ENCODE results near the gene ALS2. TPM values are rescaled to one million over a fixed set of nuclear protein-coding genes. Genes with fewer than 3 reads are reported as not detected.

The ALS2 gene
- total and polyA plus RNA-seq, 9 donors: 6.1 to 18.5 (median 15.0) TPM

DNA sequence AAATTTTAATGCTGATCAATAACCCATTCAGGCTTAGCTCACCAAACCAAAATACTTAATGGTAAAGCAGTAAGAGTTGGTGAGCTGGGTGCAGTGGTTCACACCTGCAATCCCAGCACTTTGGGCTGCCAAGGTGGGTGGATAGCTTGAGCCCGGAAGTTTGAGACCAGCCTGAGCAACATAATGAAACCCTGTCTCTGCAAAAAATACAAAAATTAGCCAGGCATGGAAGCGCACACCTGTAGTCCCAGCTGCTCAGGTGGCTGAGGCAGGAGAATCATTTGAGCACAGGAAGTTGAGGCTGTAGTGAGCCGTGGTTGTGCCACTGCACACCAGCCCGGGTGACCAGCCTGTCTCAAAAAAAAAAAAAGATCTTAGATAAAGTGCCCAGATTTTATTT lies 46.6 kb downstream of the ALS2 start:
- Histone ChIP-seq H3K27me3 (no peaks in the 10 kb centered on the region), H3K9me3 (no peaks in the 10 kb centered on the region), H3K36me3 (no peaks in the 10 kb centered on the region), H3K27ac (no peak overlapping the region), H3K4me1 (ENCODE audit: insufficient read depth) (no peaks in the 10 kb centered on the region), H3K4me3 (no peak overlapping the region)
- no peak for DNase-seq
- intact Hi-C loops (cut with DNase I): no loop called here
- TF ChIP-seq, protein P1, sequence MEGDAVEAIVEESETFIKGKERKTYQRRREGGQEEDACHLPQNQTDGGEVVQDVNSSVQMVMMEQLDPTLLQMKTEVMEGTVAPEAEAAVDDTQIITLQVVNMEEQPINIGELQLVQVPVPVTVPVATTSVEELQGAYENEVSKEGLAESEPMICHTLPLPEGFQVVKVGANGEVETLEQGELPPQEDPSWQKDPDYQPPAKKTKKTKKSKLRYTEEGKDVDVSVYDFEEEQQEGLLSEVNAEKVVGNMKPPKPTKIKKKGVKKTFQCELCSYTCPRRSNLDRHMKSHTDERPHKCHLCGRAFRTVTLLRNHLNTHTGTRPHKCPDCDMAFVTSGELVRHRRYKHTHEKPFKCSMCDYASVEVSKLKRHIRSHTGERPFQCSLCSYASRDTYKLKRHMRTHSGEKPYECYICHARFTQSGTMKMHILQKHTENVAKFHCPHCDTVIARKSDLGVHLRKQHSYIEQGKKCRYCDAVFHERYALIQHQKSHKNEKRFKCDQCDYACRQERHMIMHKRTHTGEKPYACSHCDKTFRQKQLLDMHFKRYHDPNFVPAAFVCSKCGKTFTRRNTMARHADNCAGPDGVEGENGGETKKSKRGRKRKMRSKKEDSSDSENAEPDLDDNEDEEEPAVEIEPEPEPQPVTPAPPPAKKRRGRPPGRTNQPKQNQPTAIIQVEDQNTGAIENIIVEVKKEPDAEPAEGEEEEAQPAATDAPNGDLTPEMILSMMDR (IDR thresholded peaks at IDR 0.05): no peak
- TF ChIP-seq POLR2A (IDR thresholded peaks at IDR 0.05) (no peak), EP300 (IDR thresholded peaks at IDR 0.05) (no peak)
- 91 to 95% (median 95%) methylated on average over 4 of the region's 4 CpGs for WGBS, 3 donors

DNA sequence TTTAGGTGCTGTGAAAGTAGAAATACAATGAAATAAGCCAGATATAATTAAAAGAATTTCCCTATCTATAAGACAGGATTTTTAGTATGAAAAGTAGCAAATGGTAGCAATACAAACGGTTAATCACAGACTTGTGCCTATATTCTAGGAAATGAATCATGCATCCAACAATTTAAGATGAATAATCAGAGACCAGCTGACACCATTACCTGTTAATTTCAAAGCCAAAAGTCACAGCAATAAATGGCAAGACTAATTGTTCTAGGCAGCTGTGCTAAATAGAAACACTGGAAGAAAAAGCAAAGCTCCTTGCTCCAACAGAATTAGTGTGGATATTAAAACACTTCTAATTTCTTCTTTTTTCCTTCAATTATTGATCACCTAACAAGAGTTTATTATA lies 47.2 kb downstream of the ALS2 start:
- Histone ChIP-seq H3K36me3 (no peaks in the 10 kb centered on the region), H3K27ac (no peak overlapping the region), H3K9me3 (no peaks in the 10 kb centered on the region), H3K4me3 (no peak overlapping the region), H3K27me3 (no peaks in the 10 kb centered on the region), H3K4me1 (ENCODE audit: insufficient read depth) (no peaks in the 10 kb centered on the region)
- no peak for DNase-seq
- no peak for TF ChIP-seq POLR2A (IDR thresholded peaks at IDR 0.05)
- TF ChIP-seq, protein P1 (IDR thresholded peaks at IDR 0.05): no peak
- TF ChIP-seq EP300 (IDR thresholded peaks at IDR 0.05): no peak
- WGBS, 3 donors: 90 to 94% (median 91%) methylated on average over 1 of the region's 1 CpG
- intact Hi-C loops (cut with DNase I): no loop called here

DNA sequence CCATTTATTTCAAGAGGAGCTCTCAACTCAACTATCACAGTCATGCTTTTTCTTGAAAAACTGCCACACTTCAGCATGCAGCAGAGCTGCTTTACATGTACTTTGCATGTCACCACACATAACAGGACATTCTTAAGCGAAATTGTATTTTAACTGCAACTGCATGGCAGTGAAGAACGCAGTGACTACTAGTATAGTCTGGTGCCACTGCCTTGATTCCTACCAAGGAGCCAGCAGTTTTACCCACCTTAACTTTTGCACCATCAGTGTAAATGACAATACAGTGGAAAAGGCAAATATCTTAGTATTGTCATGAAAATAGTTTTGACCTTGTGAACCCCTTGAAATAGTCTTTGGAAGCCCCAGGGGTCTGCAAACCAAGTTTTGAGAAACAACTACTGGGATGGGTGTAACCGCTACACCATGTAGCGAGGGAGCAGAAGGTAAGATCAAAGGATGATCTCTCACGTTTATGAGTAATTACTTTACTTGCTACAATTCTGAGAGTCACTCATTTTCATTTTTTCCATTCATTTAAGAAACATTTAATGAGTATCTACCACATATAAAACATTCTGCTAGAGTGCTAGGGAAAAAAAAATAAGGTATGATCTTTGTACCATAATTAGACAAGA lies 50.0 kb downstream of the ALS2 start:
- intact Hi-C loops (cut with DNase I): no loop called here
- Histone ChIP-seq H3K27me3 (no peaks in the 10 kb centered on the region), H3K27ac (no peak overlapping the region), H3K4me3 (no peak overlapping the region), H3K9me3 (no peaks in the 10 kb centered on the region), H3K36me3 (no peaks in the 10 kb centered on the region), H3K4me1 (ENCODE audit: insufficient read depth) (no peaks in the 10 kb centered on the region)
- no peak for TF ChIP-seq POLR2A (IDR thresholded peaks at IDR 0.05)
- TF ChIP-seq, protein P1 (IDR thresholded peaks at IDR 0.05): no peak
- TF ChIP-seq EP300 (IDR thresholded peaks at IDR 0.05): no peak
- 84 to 91% (median 88%) methylated on average over 5 of the region's 5 CpGs for WGBS, 3 donors
- no peak for DNase-seq

GRCh38 chr2:201715459-201715858 lies 65.3 kb downstream of the ALS2 start:
- no peak overlapping the region for H3K27ac ChIP-seq
- no peaks in the 10 kb centered on the region for H3K4me1 ChIP-seq (ENCODE audit: insufficient read depth)
- no peak for TF ChIP-seq POLR2A (IDR thresholded peaks at IDR 0.05)
- TF ChIP-seq, protein P1 (IDR thresholded peaks at IDR 0.05): no peak
- TF ChIP-seq EP300 (IDR thresholded peaks at IDR 0.05): no peak
- intact Hi-C loops (cut with DNase I): no loop called here
- no peaks in the 10 kb centered on the region for H3K27me3 ChIP-seq
- no peak overlapping the region for H3K4me3 ChIP-seq
- DNase-seq: no peak
- 87 to 93% (median 92%) methylated on average over 6 of the region's 6 CpGs for WGBS, 3 donors
- H3K36me3 ChIP-seq: no peaks in the 10 kb centered on the region
- H3K9me3 ChIP-seq: peaks cover 0 to 1% of the 10 kb centered on the region in 2 donors

Measured in ovary (tissue), 9 donors.